H1 (cell line): ENCODE results near the gene DPYD. TPM values are rescaled to one million over a fixed set of nuclear protein-coding genes. Genes with fewer than 3 reads are reported as not detected.

Source experiments
- CTCF ChIA-PET: fragments of 300-600 bp; sonication (Branson Sonifier 250); formaldehyde crosslinking; loops from one replicate; lab custom pipeline; 2021; ENCODE audit not compliant: partially characterized antibody; lab: Charles Lee
- POLR2A ChIA-PET: fragments of 300-600 bp; sonication (Branson Sonifier 250); formaldehyde crosslinking; loops from one replicate; lab custom pipeline; 2021; ENCODE audit warnings: inconsistent platforms; ENCODE audit not compliant: partially characterized antibody; lab: Charles Lee
- DNase-seq, 2 experiments: peaks; one replicate each; pipeline versions ENCODE4 v3.0.0 to v3.0.0-alpha.2; 2010 to 2022; ENCODE audit warnings: low spot score in 2 of 2, low read depth in 1 of 2, mixed read lengths in 1 of 2
- FAIRE-seq: peaks from 2 replicates; lab custom pipeline; 2011; peaks lifted over from hg19 to GRCh38; lab: Jason Lieb, UNC
- H2AFZ ChIP-seq: 2 replicates; pipeline ENCODE4 v1.8.1; 2012; ENCODE audit warnings: low read length, inconsistent platforms
- H2AK5ac ChIP-seq: 2 replicates; pipeline ENCODE4 v1.6.1; 2013; ENCODE audit warnings: low read depth, low read length
- H2BK120ac ChIP-seq: replicated peaks from 2 replicates; pipeline ENCODE3; 2013; ENCODE audit warnings: low read depth, low read length, inconsistent platforms
- H2BK12ac ChIP-seq: 2 replicates; pipeline ENCODE4 v1.6.1; 2013; ENCODE audit warnings: low read depth, low read length
- H2BK15ac ChIP-seq: 2 replicates; pipeline ENCODE4 v1.6.1; 2013; ENCODE audit warnings: low read length
- H2BK20ac ChIP-seq: 2 replicates; pipeline ENCODE4 v1.6.1; 2013; ENCODE audit warnings: low read length
- H2BK5ac ChIP-seq: 2 replicates; pipeline ENCODE4 v1.6.1; 2013; ENCODE audit warnings: low read depth, low read length
- H3K14ac ChIP-seq: 2 replicates; pipeline ENCODE4 v1.6.1; 2013; ENCODE audit warnings: inconsistent platforms; ENCODE audit not compliant: insufficient read length
- H3K18ac ChIP-seq: 2 replicates; pipeline ENCODE4 v1.6.1; 2013; ENCODE audit warnings: low read length; ENCODE audit errors: extremely low read depth
- H3K23ac ChIP-seq: 2 replicates; pipeline ENCODE4 v1.6.1; 2013; ENCODE audit warnings: inconsistent platforms; ENCODE audit not compliant: insufficient read length
- H3K23me2 ChIP-seq: 2 replicates; pipeline ENCODE4 v1.6.1; 2013; ENCODE audit warnings: low read depth, low read length
- H3K27ac ChIP-seq: 2 replicates; pipeline ENCODE4 v1.6.1; 2011; ENCODE audit warnings: low read depth, low read length, inconsistent platforms
- H3K27me3 ChIP-seq, 4 experiments: replicated peaks in 1 of 4; 1 replicate in 1 of 4; 2 replicates in 3 of 4; pipeline versions ENCODE4 v1.6.1 to v1.8.1; 2011 to 2013; ENCODE audit warnings: low read length in 3 of 4, mild to moderate bottlenecking in 3 of 4, inconsistent platforms in 2 of 4, mixed read lengths in 2 of 4, moderate library complexity in 1 of 4; ENCODE audit not compliant: control insufficient read depth in 3 of 4, insufficient read depth in 3 of 4; ENCODE audit errors: extremely low read depth in 1 of 4
- H3K36me3 ChIP-seq, 4 experiments: 2 replicates each; pipeline versions ENCODE4 v1.6.1 to v1.8.1; 2011 to 2013; ENCODE audit warnings: mild to moderate bottlenecking in 4 of 4, low read length in 3 of 4, moderate library complexity in 2 of 4, control low read depth in 1 of 4, inconsistent platforms in 1 of 4; ENCODE audit not compliant: insufficient read depth in 4 of 4, control insufficient read depth in 2 of 4
- H3K4ac ChIP-seq: replicated peaks from 2 replicates; pipeline ENCODE3; 2013; ENCODE audit warnings: low read length, low read depth, mixed read lengths, inconsistent platforms; ENCODE audit not compliant: insufficient read length
- H3K4me1 ChIP-seq, 4 experiments: replicated peaks in 1 of 4; 1 replicate in 1 of 4; 2 replicates in 3 of 4; pipeline versions ENCODE4 v1.6.1 to v1.8.1; 2011 to 2013; ENCODE audit warnings: low read length in 3 of 4, inconsistent platforms in 2 of 4, mixed read lengths in 1 of 4; ENCODE audit not compliant: insufficient read depth in 4 of 4, control insufficient read depth in 3 of 4
- H3K4me2 ChIP-seq, 2 experiments: 2 replicates each; pipeline versions ENCODE4 v1.6.1 to v1.8.1; 2011 to 2013; ENCODE audit warnings: low read depth in 2 of 2, low read length in 2 of 2, control low read depth in 1 of 2, inconsistent platforms in 1 of 2, mild to moderate bottlenecking in 1 of 2; ENCODE audit not compliant: insufficient read depth in 1 of 2
- H3K4me3 ChIP-seq, 4 experiments: fragments of 200-600, 300-600 bp in 1 of 4; sonication (generic), shearing (Covaris generic), sonication (Bioruptor Twin) in 1 of 4; 2 replicates each; pipeline versions ENCODE4 v1.5.1 to v1.8.1; 2011 to 2016; ENCODE audit warnings: low read length in 4 of 4, low read depth in 3 of 4, control low read depth in 2 of 4, inconsistent platforms in 2 of 4, mild to moderate bottlenecking in 2 of 4, mixed read lengths in 1 of 4, moderate library complexity in 1 of 4; ENCODE audit not compliant: insufficient read depth in 2 of 4; ENCODE audit errors: extremely low read depth in 1 of 4
- H3K56ac ChIP-seq: replicated peaks from 2 replicates; pipeline ENCODE3; 2013; ENCODE audit warnings: low read depth, mild to moderate bottlenecking, mixed read lengths, low read length, inconsistent platforms; ENCODE audit not compliant: insufficient read length
- H3K79me1 ChIP-seq: 2 replicates; pipeline ENCODE4 v1.6.1; 2013; ENCODE audit warnings: low read depth, low read length, control low read depth
- H3K79me2 ChIP-seq, 2 experiments: 2 replicates each; pipeline versions ENCODE4 v1.6.1 to v1.8.1; 2012 to 2013; ENCODE audit warnings: low read length in 2 of 2, mild to moderate bottlenecking in 2 of 2, inconsistent platforms in 1 of 2; ENCODE audit not compliant: insufficient read depth in 2 of 2, control insufficient read depth in 1 of 2
- H3K9ac ChIP-seq, 4 experiments: replicated peaks in 1 of 4; 1 replicate in 1 of 4; 2 replicates in 3 of 4; pipeline versions ENCODE4 v1.6.1 to v1.8.1; 2011 to 2013; ENCODE audit warnings: low read depth in 3 of 4, low read length in 3 of 4, control low read depth in 2 of 4, mild to moderate bottlenecking in 2 of 4, moderate library complexity in 2 of 4, inconsistent platforms in 1 of 4; ENCODE audit errors: extremely low read depth in 1 of 4
- H3K9me3 ChIP-seq, 2 experiments: 2 replicates each; pipeline versions ENCODE4 v1.6.1 to v1.8.1; 2012 to 2013; ENCODE audit warnings: mild to moderate bottlenecking in 2 of 2, moderate library complexity in 2 of 2, control low read depth in 1 of 2, inconsistent platforms in 1 of 2, low read depth in 1 of 2, low read length in 1 of 2, mixed read lengths in 1 of 2; ENCODE audit not compliant: insufficient read depth in 2 of 2
- H4K20me1 ChIP-seq, 2 experiments: replicated peaks in 1 of 2; 2 replicates each; pipeline versions ENCODE3 to v1.8.1; 2011 to 2013; ENCODE audit warnings: inconsistent platforms in 2 of 2, low read length in 2 of 2, mild to moderate bottlenecking in 1 of 2; ENCODE audit not compliant: insufficient read depth in 2 of 2, control insufficient read depth in 1 of 2
- H4K5ac ChIP-seq: 2 replicates; pipeline ENCODE4 v1.6.1; 2013; ENCODE audit warnings: low read length, low read depth, mixed read lengths, inconsistent platforms; ENCODE audit not compliant: insufficient read length
- H4K8ac ChIP-seq: 2 replicates; pipeline ENCODE4 v1.8.0; 2013; ENCODE audit warnings: mild to moderate bottlenecking, moderate library complexity, low read length, inconsistent platforms; ENCODE audit not compliant: insufficient read depth; ENCODE audit errors: extremely low read depth
- H4K91ac ChIP-seq: replicated peaks from 2 replicates; pipeline ENCODE3; 2013; ENCODE audit warnings: low read length, mixed read lengths, inconsistent platforms; ENCODE audit not compliant: insufficient read length
- BACH1 ChIP-seq: IDR thresholded peaks from 2 replicates; pipeline ENCODE4 v1.6.1; 2012; ENCODE audit warnings: low read length, improper control_type of control experiment
- CBX5 ChIP-seq: fragments of 300-800, 300-1000 bp; sonication (generic); IDR thresholded peaks from 2 replicates; pipeline ENCODE4 v1.7.1; 2016; ENCODE audit warnings: antibody characterized with exemption, low read length, low read depth
- EP300 ChIP-seq, 2 experiments: IDR thresholded peaks; 1 replicate in 1 of 2; 2 replicates in 1 of 2; pipeline ENCODE4 v1.6.1; 2011 to 2012; ENCODE audit warnings: low read depth in 2 of 2, low read length in 2 of 2, mild to moderate bottlenecking in 2 of 2, borderline replicate concordance in 1 of 2, inconsistent platforms in 1 of 2, moderate library complexity in 1 of 2
- EZH2 ChIP-seq: fragments of 200-600 bp; sonication (generic); IDR thresholded peaks from 2 replicates; pipeline ENCODE4 v1.7.1; 2012; ENCODE audit warnings: low read depth, mild to moderate bottlenecking, moderate library complexity, low read length, inconsistent platforms; ENCODE audit not compliant: severe bottlenecking
- FOSL1 ChIP-seq: IDR thresholded peaks from 2 replicates; pipeline ENCODE4 v1.6.1; 2011; ENCODE audit warnings: mild to moderate bottlenecking, low read depth, low read length, moderate library complexity; ENCODE audit not compliant: insufficient read depth
- JUN ChIP-seq: IDR thresholded peaks from 2 replicates; pipeline ENCODE4 v1.6.1; 2011; ENCODE audit warnings: low read depth, mild to moderate bottlenecking, improper control_type of control experiment, low read length
- NRF1 ChIP-seq: IDR thresholded peaks from 2 replicates; pipeline ENCODE4 v1.6.1; 2011; ENCODE audit warnings: mild to moderate bottlenecking, low read depth, low read length, improper control_type of control experiment
- POU5F1 ChIP-seq: IDR thresholded peaks from 2 replicates; pipeline ENCODE4 v1.6.1; 2011; ENCODE audit warnings: low read depth, mild to moderate bottlenecking, low read length, moderate library complexity
- RXRA ChIP-seq: IDR thresholded peaks from 2 replicates; pipeline ENCODE4 v1.6.1; 2011; ENCODE audit warnings: low read depth, mild to moderate bottlenecking, low read length, moderate library complexity; ENCODE audit not compliant: insufficient read depth
- SIN3A ChIP-seq, 2 experiments: IDR thresholded peaks in 1 of 2; conservative IDR thresholded peaks in 1 of 2; 2 replicates each; pipeline ENCODE4 v1.6.1; 2011 to 2012; ENCODE audit warnings: low read length in 2 of 2, improper control_type of control experiment in 1 of 2, low read depth in 1 of 2, mild to moderate bottlenecking in 1 of 2
- SP1 ChIP-seq: IDR thresholded peaks from 2 replicates; pipeline ENCODE4 v1.6.1; 2011; ENCODE audit warnings: low read depth, low read length
- USF2 ChIP-seq: IDR thresholded peaks from 2 replicates; pipeline ENCODE4 v1.6.1; 2011; ENCODE audit warnings: low read length, improper control_type of control experiment
- ZNF274 ChIP-seq: IDR thresholded peaks from 2 replicates; pipeline ENCODE4 v1.7.0; 2012; ENCODE audit warnings: low read length, borderline replicate concordance; ENCODE audit errors: extremely low read depth
- WGBS, 2 experiments: shearing (Covaris generic) in 1 of 2; methylation state at CpG; one replicate each; pipeline versions ENCODE4 v1.1.6 to v1.1.7; 2013 to 2015; ENCODE audit warnings: low lambda C conversion rate in 2 of 2, mixed read lengths in 2 of 2, inconsistent platforms in 1 of 2, low coverage in 1 of 2, missing lambda C conversion rate in 1 of 2; ENCODE audit not compliant: insufficient replicate concordance in 2 of 2, insufficient coverage in 1 of 2, insufficient read length in 1 of 2; ENCODE audit errors: extremely low coverage in 1 of 2, missing lambda C conversion rate in 1 of 2; 5-methylcytosine and 5-hydroxymethylcytosine counted together
- polyA plus RNA-seq, 7 experiments: library from polyadenylated mRNA; depleted of rRNA in 3 of 7; stranded (reverse) in 5 of 7; unstranded in 2 of 7; fragments of >200 nt in 5 of 7; fragments of 200-250 nt in 2 of 7; gene quantifications; 1 replicate in 5 of 7; 2 replicates in 1 of 7; 4 replicates in 1 of 7; pipeline versions ENCODE4 v1.2.1 to v1.2.3, GENCODE V29; 2011 to 2013; ENCODE audit warnings: missing spikeins in 2 of 7, mixed read lengths in 2 of 7
- total RNA-seq: library from RNA; stranded (reverse); fragmentation: NEBNext Ultra II Directional; extraction: Animal tissue kit (Norgen Biotek cat#: 25700); gene quantifications from 2 replicates; pipeline ENCODE4 v1.2.1, GENCODE V29; 2021

Gene DPYD
- total and polyA plus RNA-seq, 2 of the 8 experiments (the other 6 are each of a cell fraction or from before 2014, with no cell fraction given) = 0.29 to 0.73 TPM

GRCh38 chr1:97533358-97533757, 387.5 kb downstream of the DPYD start:
- H4K91ac ChIP-seq = no peak overlapping the region
- FAIRE-seq = no peak
- TF ChIP-seq POU5F1 = no peak
- TF ChIP-seq RXRA = no peak
- TF ChIP-seq SIN3A (conservative IDR thresholded peaks at IDR 0.05 in 1 of 2, IDR thresholded peaks at IDR 0.05 in 1 of 2; ENCODE audit: low read depth in 1 of 2, low read length in 2 of 2) = no peak
- no peak for TF ChIP-seq FOSL1
- TF ChIP-seq BACH1 = no peak
- TF ChIP-seq USF2 = no peak
- TF ChIP-seq EZH2 = no peak
- TF ChIP-seq NRF1 = no peak
- no peak for TF ChIP-seq JUN
- no peak for TF ChIP-seq CBX5
- no peak for TF ChIP-seq SP1
- no peak for TF ChIP-seq ZNF274
- TF ChIP-seq EP300 (IDR thresholded peaks at IDR 0.05; ENCODE audit: borderline replicate concordance in 1 of 2, low read depth in 2 of 2, low read length in 2 of 2) = no peak

More at GRCh38 chr1:97533358-97533757, 387.5 kb downstream of the DPYD start:
- Histone ChIP-seq H3K56ac (no peak overlapping the region), H2AK5ac (no peak overlapping the region), H3K4me1 (no peaks in the 10 kb centered on the region), H2AFZ (no peak overlapping the region), H2BK15ac (no peak overlapping the region), H2BK5ac (no peak overlapping the region), H2BK12ac (no peak overlapping the region), H3K4me2 (no peak overlapping the region), H4K20me1 (no peaks in the 10 kb centered on the region), H3K27me3 (no peaks in the 10 kb centered on the region), H3K27ac (no peak overlapping the region), H4K5ac (no peak overlapping the region), H2BK120ac (no peak overlapping the region), H3K14ac (no peak overlapping the region), H3K4ac (no peak overlapping the region), H3K36me3 (no peaks in the 10 kb centered on the region), H3K23me2 (no peaks in the 10 kb centered on the region; the same call in 1 of the 2 replicates), H3K79me2 (no peaks in the 10 kb centered on the region), H3K23ac (no peak overlapping the region), H4K8ac (no peak overlapping the region), H3K79me1 (no peaks in the 10 kb centered on the region), H3K4me3 (no peak overlapping the region), H3K9ac (no peak overlapping the region), H3K9me3 (no peaks in the 10 kb centered on the region), H3K18ac (no peak overlapping the region), H2BK20ac (no peak overlapping the region)
- POLR2A ChIA-PET = no interaction called here
- WGBS, 2 experiments = 92% methylated on average over 2 of the region's 2 CpGs; no CpG with 5 or more reads in 1 of the 2 experiments
- DNase-seq = no peak
- CTCF ChIA-PET = no interaction called here
